RWPE1 (cell line): Measurements from ENCODE around the gene RAB30.
"Not testable (repeated sequence)": the region's sequence is repeated elsewhere in the genome, so short reads cannot be mapped to it uniquely, and the experiment has no call there.

ENCODE experiments used
- CTCF ChIA-PET: fragments of 350-600 bp; sonication (Branson Sonifier 250); formaldehyde crosslinking; extraction: SDS; loops from one replicate; lab custom pipeline; 2021; lab: Yijun Ruan, JAX
- POLR2A ChIA-PET: fragments of 400-600 bp; formaldehyde crosslinking; extraction: SDS; loops from one replicate; lab custom pipeline; 2020; ENCODE audit warnings: antibody characterized with exemption; ENCODE audit not compliant: low non-redundant PET; lab: Yijun Ruan, JAX
- DNase-seq: peaks from one replicate; pipeline ENCODE4 v3.0.0; 2012; ENCODE audit warnings: low spot score
- H3K27ac ChIP-seq: fragments of 450-650 bp; 2 replicates; pipeline ENCODE4 v1.5.1; 2017
- CTCF ChIP-seq: fragments of 450-650 bp; conservative IDR thresholded peaks from 2 replicates; pipeline ENCODE4 v1.5.1; 2017; ENCODE audit warnings: low read depth, mild to moderate bottlenecking

Gene RAB30

GRCh38 chr11:82974135-82974534 lies 97.6 kb downstream of the RAB30 start:
- TF ChIP-seq CTCF = no peak
- H3K27ac ChIP-seq = no peak overlapping the region
- DNase-seq = no peak
- ChIA-PET POLR2A (no interaction called here), CTCF (no interaction called here)

- CTCF ChIA-PET = no interaction called here
- POLR2A ChIA-PET = no interaction called here
- no peak for TF ChIP-seq CTCF
- no peak for DNase-seq
- H3K27ac ChIP-seq = no peak overlapping the region
Observed at GRCh38 chr11:82972103-82972502, 99.6 kb downstream of the RAB30 start.

- POLR2A ChIA-PET, DNase-seq, CTCF ChIA-PET, H3K27ac ChIP-seq: not testable (repeated sequence)
Observed at GRCh38 chr11:82971519-82971946, 100.2 kb downstream of the RAB30 start.

- POLR2A ChIA-PET, H3K27ac ChIP-seq, CTCF ChIA-PET, DNase-seq: not testable (repeated sequence)
Observed at GRCh38 chr11:82970507-82971083, 101.1 kb downstream of the RAB30 start.

- TF ChIP-seq CTCF = no peak
- DNase-seq = no peak
- POLR2A ChIA-PET = no interaction called here
- H3K27ac ChIP-seq = no peak overlapping the region
- CTCF ChIA-PET = no interaction called here
Observed at GRCh38 chr11:82969811-82970210, 101.9 kb downstream of the RAB30 start.

- no peak for TF ChIP-seq CTCF
- no peak overlapping the region for H3K27ac ChIP-seq
- ChIA-PET CTCF (interaction anchor here (1.0 kb wide), 1 partner anchor 25 kb away, joined by 3 read pairs; no protein-coding TSS in a partner anchor), POLR2A (no interaction called here)
- DNase-seq = no peak
Observed at GRCh38 chr11:82967381-82967780, 104.3 kb downstream of the RAB30 start.

GRCh38 chr11:82962021-82962420 lies 109.7 kb downstream of the RAB30 start:
- POLR2A ChIA-PET, DNase-seq, H3K27ac ChIP-seq: not testable (repeated sequence)
- CTCF ChIA-PET = interaction anchor here (0.6 kb wide), 1 partner anchor 1733 kb away, joined by 3 read pairs; no protein-coding TSS in a partner anchor

- no peak overlapping the region for H3K27ac ChIP-seq
- ChIA-PET CTCF (interaction anchor here (0.7 kb wide), 1 partner anchor 246 kb away, joined by 11 read pairs; no protein-coding TSS in a partner anchor), POLR2A (no interaction called here)
- no peak for TF ChIP-seq CTCF
- no peak for DNase-seq
Observed at GRCh38 chr11:82960779-82961143, 110.9 kb downstream of the RAB30 start.
